GM12891 (cell line): ENCODE measurements around the gene WAS.

Experiments used
- POLR2A ChIP-seq: IDR thresholded peaks from 2 replicates; pipeline ENCODE4 v1.6.1; 2011; ENCODE audit warnings: low read depth, low read length, control low read depth
- POLR2AphosphoS5 ChIP-seq: IDR thresholded peaks from 2 replicates; pipeline ENCODE4 v1.6.1; 2011; ENCODE audit warnings: low read depth, low read length, control low read depth
- POU2F2 ChIP-seq: IDR thresholded peaks from 2 replicates; pipeline ENCODE4 v1.6.1; 2011; ENCODE audit warnings: low read depth, mild to moderate bottlenecking, control low read depth, low read length, moderate library complexity
- SPI1 ChIP-seq: IDR thresholded peaks from 2 replicates; pipeline ENCODE4 v1.6.1; 2011; ENCODE audit warnings: low read depth, low read length, control low read depth
- TAF1 ChIP-seq: IDR thresholded peaks from 2 replicates; pipeline ENCODE4 v1.6.1; 2011; ENCODE audit warnings: low read depth, low read length, control low read depth

- TF ChIP-seq POLR2A (no peak), POU2F2 (no peak), POLR2AphosphoS5 (no peak), TAF1 (no peak), SPI1 (no peak)
Measured at GRCh38 chrX:48666649-48667048, 16.9 kb upstream of the WAS start.
